Adrenal gland (tissue), 5 donors: ENCODE data around the gene CCDC28B.

Experiments
- POLR2A ChIP-seq, 2 donors: fragments of 450-650 bp; IDR thresholded peaks; one replicate each; pipeline ENCODE4 v1.6.1; 2017; ENCODE audit warnings: antibody characterized with exemption in 2 of 2, mild to moderate bottlenecking in 2 of 2, moderate library complexity in 1 of 2
- TF ChIP-seq, protein P1 (sequence below), 6 experiments: fragments of 450-650 bp in 4 of 6; fragments of 200-600 bp in 2 of 6; sonication (generic) in 1 of 6; IDR thresholded peaks; 1 replicate in 5 of 6; 2 replicates in 1 of 6; pipeline versions ENCODE4 v1.5.1 to v1.8.0; 2016 to 2021; ENCODE audit warnings: antibody characterized with exemption in 6 of 6, mild to moderate bottlenecking in 2 of 6, moderate library complexity in 1 of 6
- donor health status: DM: no; HTN: no; CAD: no.

DNA sequence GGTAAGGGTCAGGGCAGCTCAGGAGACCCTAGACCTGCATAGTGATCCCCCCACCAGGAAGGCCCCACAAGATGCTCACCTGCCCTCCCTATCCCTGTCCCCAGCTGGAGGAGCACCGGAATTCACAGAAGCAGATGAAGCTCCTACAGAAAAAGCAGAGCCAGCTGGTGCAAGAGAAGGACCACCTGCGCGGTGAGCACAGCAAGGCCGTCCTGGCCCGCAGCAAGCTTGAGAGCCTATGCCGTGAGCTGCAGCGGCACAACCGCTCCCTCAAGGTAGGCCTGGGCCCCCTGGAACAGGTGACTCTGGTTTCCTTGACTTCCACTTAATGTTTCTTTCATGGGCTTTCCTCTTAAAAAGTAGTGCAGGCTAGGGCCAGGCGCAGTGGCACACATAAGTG is 12.5 kb upstream of the CCDC28B start:
- TF ChIP-seq, protein P1, sequence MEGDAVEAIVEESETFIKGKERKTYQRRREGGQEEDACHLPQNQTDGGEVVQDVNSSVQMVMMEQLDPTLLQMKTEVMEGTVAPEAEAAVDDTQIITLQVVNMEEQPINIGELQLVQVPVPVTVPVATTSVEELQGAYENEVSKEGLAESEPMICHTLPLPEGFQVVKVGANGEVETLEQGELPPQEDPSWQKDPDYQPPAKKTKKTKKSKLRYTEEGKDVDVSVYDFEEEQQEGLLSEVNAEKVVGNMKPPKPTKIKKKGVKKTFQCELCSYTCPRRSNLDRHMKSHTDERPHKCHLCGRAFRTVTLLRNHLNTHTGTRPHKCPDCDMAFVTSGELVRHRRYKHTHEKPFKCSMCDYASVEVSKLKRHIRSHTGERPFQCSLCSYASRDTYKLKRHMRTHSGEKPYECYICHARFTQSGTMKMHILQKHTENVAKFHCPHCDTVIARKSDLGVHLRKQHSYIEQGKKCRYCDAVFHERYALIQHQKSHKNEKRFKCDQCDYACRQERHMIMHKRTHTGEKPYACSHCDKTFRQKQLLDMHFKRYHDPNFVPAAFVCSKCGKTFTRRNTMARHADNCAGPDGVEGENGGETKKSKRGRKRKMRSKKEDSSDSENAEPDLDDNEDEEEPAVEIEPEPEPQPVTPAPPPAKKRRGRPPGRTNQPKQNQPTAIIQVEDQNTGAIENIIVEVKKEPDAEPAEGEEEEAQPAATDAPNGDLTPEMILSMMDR (IDR thresholded peaks at IDR 0.05), result no peak
- no peak for TF ChIP-seq POLR2A (IDR thresholded peaks at IDR 0.05)
